Ovary (tissue), 9 donors: Measurements from ENCODE around the gene MAP7. TPM values are rescaled to one million over a fixed set of nuclear protein-coding genes. Genes with fewer than 3 reads are reported as not detected.

Experiments used
- DNase-seq, 5 donors: peaks; one replicate each; pipeline ENCODE4 v3.0.0-alpha.2; 2019 to 2020
- H3K27ac ChIP-seq, 2 donors: fragments of 200-600 bp; one replicate each; pipeline versions ENCODE4 v1.5.1 to v1.8.0; 2019 to 2022
- H3K27me3 ChIP-seq: fragments of 200-600 bp; one replicate; pipeline ENCODE4 v1.8.0; 2022
- H3K36me3 ChIP-seq: fragments of 200-600 bp; sonication (generic); one replicate; pipeline ENCODE4 v1.5.1; 2019
- H3K4me1 ChIP-seq: one replicate; pipeline ENCODE4 v1.8.1; 2013; ENCODE audit warnings: mild to moderate bottlenecking, moderate library complexity; ENCODE audit not compliant: insufficient read depth
- H3K4me3 ChIP-seq: fragments of 200-600 bp; sonication (generic); one replicate; pipeline ENCODE4 v1.5.1; 2017
- H3K9me3 ChIP-seq, 2 donors: fragments of 200-600 bp in 1 of 2; sonication (generic) in 1 of 2; one replicate each; pipeline versions ENCODE4 v1.5.1 to v1.8.1; 2013 to 2019; ENCODE audit warnings: mild to moderate bottlenecking in 1 of 2, moderate library complexity in 1 of 2
- CTCF ChIP-seq, 3 donors: fragments of 450-650 bp in 2 of 3; fragments of 200-600 bp in 1 of 3; IDR thresholded peaks; one replicate each; pipeline versions ENCODE4 v1.5.1 to v1.8.0; 2016 to 2022; ENCODE audit warnings: antibody characterized with exemption in 3 of 3, mild to moderate bottlenecking in 1 of 3
- EP300 ChIP-seq: sonication (generic); formaldehyde crosslinking; IDR thresholded peaks from one replicate; pipeline ENCODE4 v1.6.1; 2017; ENCODE audit warnings: antibody characterized with exemption
- POLR2A ChIP-seq: fragments of 450-650 bp; IDR thresholded peaks from one replicate; pipeline ENCODE4 v1.6.1; 2017; ENCODE audit warnings: antibody characterized with exemption, mild to moderate bottlenecking, moderate library complexity
- WGBS, 3 donors: extraction: QIAGEN DNeasy Blood & Tissue Kit in 1 of 3; methylation state at CpG; one replicate each; pipeline versions ENCODE4 v1.1.5 to v1.1.7; 2013 to 2017; 5-methylcytosine and 5-hydroxymethylcytosine counted together
- intact Hi-C, 4 donors: fragments of 100-400 bp; cut with DNase I; formaldehyde crosslinking; loops; one replicate each; pipeline versions ENCODE4 v1.11.0 to v1.15.1; 2022 to 2023
- polyA plus RNA-seq, 2 donors: library from polyadenylated mRNA; stranded (reverse); fragments of 200-250 nt in 1 of 2; fragments of 350-450 nt in 1 of 2; fragmentation: Illumina TruSeq in 1 of 2; extraction: RNeasy Lipid Tissue Mini Kit (QIAGEN cat#74804) in 1 of 2; gene quantifications; one replicate each; pipeline ENCODE4 v1.2.3, GENCODE V29; 2013 to 2014
- total RNA-seq, 7 donors: library from RNA; depleted of rRNA in 2 of 7; stranded (reverse); fragments of >200 nt in 2 of 7; fragmentation: NEBNext Ultra II Directional in 3 of 7; extraction: Animal tissue kit (Norgen Biotek cat#: 25700) in 3 of 7; gene quantifications; one replicate each; pipeline versions ENCODE4 v1.1.0 to v1.2.4, GENCODE V29; 2016 to 2023
- donor health status: DM: no; HTN: no; CAD: no; lungs with moderate emphysema.
- donor health status: DM: no; HTN: no; CAD: no.
- donor health status: Bipolar disorder and iron deficiency.
- donor health status: DM: yes; HTN: yes; CAD: no.
- donor health status: DM: no; HTN: no; CAD: no.
- donor health status: DM: yes; HTN: yes; CAD: no.

Gene MAP7
- total and polyA plus RNA-seq, 9 donors, result 1.2 to 13.0 (median 3.6) TPM

DNA sequence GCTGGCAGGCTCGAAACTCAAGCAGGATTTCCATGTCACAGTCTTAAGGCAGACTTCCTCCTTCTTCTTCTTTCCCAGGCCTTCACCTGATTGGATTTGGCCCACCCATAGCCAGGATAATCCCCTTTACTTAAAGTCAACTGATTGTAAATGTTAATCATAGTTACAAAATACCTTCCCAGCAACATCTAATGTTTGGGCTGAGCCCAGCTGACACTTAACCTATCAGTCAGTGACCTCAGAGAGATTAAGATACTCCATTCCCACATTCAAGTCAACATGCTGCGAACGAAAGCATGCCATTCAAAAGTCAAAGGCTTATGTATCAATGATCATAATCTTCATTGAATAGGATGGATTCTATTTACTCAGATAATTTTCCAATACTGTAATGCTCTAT, 16.0 kb downstream of the MAP7 start:
- 96 to 97% (median 96%) methylated on average over 3 of the region's 3 CpGs for WGBS, 3 donors
- intact Hi-C loops, result no loop called here

GRCh38 chr6:136533487-136533886, 16.7 kb downstream of the MAP7 start:
- TF ChIP-seq EP300 (no peak), POLR2A (no peak), CTCF (IDR thresholded peaks at IDR 0.05) (no peak)
- 53 to 64% (median 53%) methylated on average over 5 of the region's 5 CpGs for WGBS, 3 donors
- H3K9me3 ChIP-seq, result no peaks in the 10 kb centered on the region
- DNase-seq, result no peak
- H3K27ac ChIP-seq, result no peak overlapping the region
- no peaks in the 10 kb centered on the region for H3K4me1 ChIP-seq
- no peak overlapping the region for H3K4me3 ChIP-seq
- intact Hi-C loops, result no loop called here
- no peaks in the 10 kb centered on the region for H3K36me3 ChIP-seq
- H3K27me3 ChIP-seq, result no peaks in the 10 kb centered on the region

More for the DNA sequence above, 16.0 kb downstream of the MAP7 start:
- no peaks in the 10 kb centered on the region for H3K36me3 ChIP-seq
- H3K27me3 ChIP-seq, result no peaks in the 10 kb centered on the region
- H3K4me3 ChIP-seq, result no peak overlapping the region
- no peaks in the 10 kb centered on the region for H3K4me1 ChIP-seq
- no peak overlapping the region for H3K27ac ChIP-seq
- DNase-seq, result no peak
- H3K9me3 ChIP-seq, result no peaks in the 10 kb centered on the region
- TF ChIP-seq EP300, result no peak
- no peak for TF ChIP-seq CTCF (IDR thresholded peaks at IDR 0.05)
- no peak for TF ChIP-seq POLR2A

DNA sequence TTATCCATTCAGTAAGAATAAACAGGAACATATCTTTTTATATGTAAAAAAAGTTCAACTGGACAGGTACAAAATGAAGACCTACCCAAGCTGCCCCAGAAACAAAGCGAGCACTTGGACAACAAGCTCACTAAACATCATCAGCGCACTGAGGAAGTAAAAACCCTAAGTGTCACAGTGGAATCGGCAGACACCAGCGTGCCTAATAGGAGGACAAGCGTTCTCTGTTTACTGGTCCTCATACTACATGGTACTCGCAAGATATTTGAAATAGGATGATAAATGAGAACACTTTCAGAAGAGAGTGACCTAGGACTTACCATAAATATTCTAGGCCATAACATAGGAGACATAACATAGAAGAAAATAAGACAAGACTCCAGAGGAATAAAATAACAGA, 18.2 kb downstream of the MAP7 start:
- no peak overlapping the region for H3K4me3 ChIP-seq
- no peaks in the 10 kb centered on the region for H3K27me3 ChIP-seq
- no peak for DNase-seq
- H3K9me3 ChIP-seq, result no peaks in the 10 kb centered on the region
- H3K4me1 ChIP-seq, result no peaks in the 10 kb centered on the region
- H3K36me3 ChIP-seq, result no peaks in the 10 kb centered on the region
- WGBS, 3 donors, result 87 to 94% (median 92%) methylated on average over 6 of the region's 6 CpGs
- H3K27ac ChIP-seq, result no peak overlapping the region
- intact Hi-C loops, result no loop called here
- TF ChIP-seq POLR2A, result no peak
- TF ChIP-seq EP300, result no peak
- no peak for TF ChIP-seq CTCF (IDR thresholded peaks at IDR 0.05)

- Histone ChIP-seq H3K27me3 (no peaks in the 10 kb centered on the region), H3K4me3 (no peak overlapping the region), H3K4me1 (peaks cover 7% of the 10 kb centered on the region), H3K9me3 (no peaks in the 10 kb centered on the region), H3K36me3 (no peaks in the 10 kb centered on the region), H3K27ac (no peak overlapping the region)
- TF ChIP-seq CTCF (IDR thresholded peaks at IDR 0.05) (no peak), EP300 (no peak), POLR2A (no peak)
- WGBS, 3 donors, result 90 to 97% (median 96%) methylated on average over 3 of the region's 3 CpGs
- intact Hi-C loops, result no loop called here
- no peak for DNase-seq
Measured at GRCh38 chr6:136529710-136530109, 20.5 kb downstream of the MAP7 start.

DNA sequence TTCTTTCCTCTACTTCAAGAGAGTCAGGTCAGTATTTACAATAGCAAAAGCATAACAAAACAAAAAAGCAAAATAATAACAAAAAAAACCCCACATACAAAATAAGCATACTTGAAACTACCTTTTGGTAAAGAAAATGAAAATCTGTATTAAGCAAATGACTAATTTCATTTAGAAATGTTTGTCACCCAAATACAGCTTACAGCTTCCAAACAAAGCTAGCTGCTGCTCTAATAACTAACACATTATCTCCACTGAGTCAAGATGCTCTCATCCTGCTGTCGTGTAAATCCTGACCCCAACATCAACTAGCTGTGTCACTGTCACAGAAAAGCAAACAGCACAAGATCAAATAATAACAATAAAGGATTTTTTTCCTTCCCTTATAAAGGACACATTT, 21.7 kb downstream of the MAP7 start:
- no peak for TF ChIP-seq CTCF (IDR thresholded peaks at IDR 0.05)
- Histone ChIP-seq H3K4me1 (peaks cover 7% of the 10 kb centered on the region), H3K4me3 (no peak overlapping the region), H3K36me3 (no peaks in the 10 kb centered on the region), H3K27ac (no peak overlapping the region), H3K27me3 (no peaks in the 10 kb centered on the region), H3K9me3 (no peaks in the 10 kb centered on the region)
- no peak for DNase-seq
- intact Hi-C loops, result no loop called here
- 85 to 92% (median 89%) methylated on average over 1 of the region's 1 CpG for WGBS, 3 donors
